HepG2 (cell line): ENCODE results near the gene CELSR2. TPM values are rescaled to one million over a fixed set of nuclear protein-coding genes. Genes with fewer than 3 reads are reported as not detected.

ENCODE experiments used
- ARID2 ChIP-seq: sonication (generic); formaldehyde crosslinking; IDR thresholded peaks from 2 replicates; pipeline ENCODE4 v1.8.1; 2022; ENCODE audit warnings: mild to moderate bottlenecking, missing genetic modification reagents, borderline replicate concordance
- ATF7 ChIP-seq, 2 experiments: fragments of 450-650 bp in 1 of 2; sonication (generic) in 1 of 2; formaldehyde crosslinking in 1 of 2; IDR thresholded peaks; 2 replicates each; pipeline versions ENCODE4 v1.4.0 to v1.6.1; 2016 to 2020; ENCODE audit warnings: antibody characterized with exemption in 1 of 2, mild to moderate bottlenecking in 1 of 2, missing genetic modification reagents in 1 of 2
- FOXM1 ChIP-seq: sonication (generic); formaldehyde crosslinking; IDR thresholded peaks from 2 replicates; pipeline ENCODE4 v1.5.0; 2020; ENCODE audit warnings: missing genetic modification reagents
- GTF3A ChIP-seq: sonication (generic); formaldehyde crosslinking; conservative IDR thresholded peaks from 2 replicates; pipeline ENCODE4 v1.4.0; 2020; ENCODE audit warnings: mild to moderate bottlenecking, missing genetic modification reagents
- HOXA5 ChIP-seq: sonication (generic); formaldehyde crosslinking; IDR thresholded peaks from 2 replicates; pipeline ENCODE4 v1.4.0; 2020; ENCODE audit warnings: missing genetic modification reagents
- KLF9 ChIP-seq: IDR thresholded peaks from 2 replicates; pipeline ENCODE4 v1.6.1; 2016; ENCODE audit warnings: low read depth
- MLLT10 ChIP-seq: sonication (generic); formaldehyde crosslinking; IDR thresholded peaks from 2 replicates; pipeline ENCODE4 v1.4.0; 2020; ENCODE audit warnings: missing genetic modification reagents
- NAIF1 ChIP-seq: sonication (generic); formaldehyde crosslinking; IDR thresholded peaks from 2 replicates; pipeline ENCODE4 v1.5.0; 2020; ENCODE audit warnings: mild to moderate bottlenecking, missing genetic modification reagents, borderline replicate concordance
- RXRB ChIP-seq: IDR thresholded peaks from 2 replicates; pipeline ENCODE4 v1.6.1; 2016; ENCODE audit warnings: borderline replicate concordance, missing genetic modification reagents, missing compliant biosample characterization
- SMARCC2 ChIP-seq: fragments of 450-650 bp; IDR thresholded peaks from 2 replicates; pipeline ENCODE4 v1.6.1; 2017; ENCODE audit warnings: antibody characterized with exemption, mild to moderate bottlenecking
- SOX5 ChIP-seq: IDR thresholded peaks from 2 replicates; pipeline ENCODE4 v1.6.1; 2016; ENCODE audit warnings: borderline replicate concordance
- ZNF644 ChIP-seq: IDR thresholded peaks from 2 replicates; pipeline ENCODE4 v1.6.1; 2016; ENCODE audit warnings: low read depth
- polyA plus RNA-seq, 8 experiments: library from polyadenylated mRNA; depleted of rRNA in 3 of 8; stranded (reverse) in 7 of 8; unstranded in 1 of 8; fragments of >200 nt; fragmentation: Illumina TruSeq in 4 of 8; extraction: Trizol in 4 of 8; gene quantifications; 2 replicates each; pipeline versions ENCODE4 v1.2.1 to v1.2.3, GENCODE V29; 2011 to 2016; ENCODE audit warnings: low read depth in 4 of 8, missing spikeins in 1 of 8, mixed read lengths in 1 of 8; ENCODE audit not compliant: insufficient read depth in 1 of 8
- total RNA-seq, 5 experiments: library from RNA; depleted of rRNA; stranded (reverse); fragments of >200 nt; fragmentation: Illumina TruSeq; extraction: Trizol; gene quantifications; 2 replicates each; pipeline ENCODE4 v1.2.3, GENCODE V29; 2016; ENCODE audit warnings: low read depth in 1 of 5
- TF ChIP-seq, protein P1 (sequence below): sonication (generic); formaldehyde crosslinking; IDR thresholded peaks from 2 replicates; pipeline ENCODE4 v1.4.0; 2020; ENCODE audit warnings: low read depth, missing genetic modification reagents
- TF ChIP-seq, protein P2 (sequence below): sonication (generic); formaldehyde crosslinking; conservative IDR thresholded peaks from 2 replicates; pipeline ENCODE4 v1.8.0; 2022; ENCODE audit warnings: mild to moderate bottlenecking, moderate library complexity, missing genetic modification reagents
- TF ChIP-seq, protein P3 (sequence below): IDR thresholded peaks from 2 replicates; pipeline ENCODE4 v1.6.1; 2012; ENCODE audit warnings: inconsistent platforms
- TF ChIP-seq, protein P4 (sequence below): sonication (generic); formaldehyde crosslinking; IDR thresholded peaks from 2 replicates; pipeline ENCODE4 v1.5.1; 2020; ENCODE audit warnings: missing genetic modification reagents, mild to moderate bottlenecking, borderline replicate concordance
- TF ChIP-seq, protein P5 (sequence below): sonication (generic); formaldehyde crosslinking; IDR thresholded peaks from 2 replicates; pipeline ENCODE4 v1.4.0; 2020; ENCODE audit warnings: mild to moderate bottlenecking, missing genetic modification reagents
- TF ChIP-seq, protein P6 (sequence below): IDR thresholded peaks from 2 replicates; pipeline ENCODE4 v1.6.1; 2016; ENCODE audit warnings: low read depth, control low read depth

CELSR2 gene
- total and polyA plus RNA-seq, 2 of the 13 experiments (the other 11 are each of a cell fraction or from before 2014, with no cell fraction given), result 4.0 to 6.6 TPM

DNA sequence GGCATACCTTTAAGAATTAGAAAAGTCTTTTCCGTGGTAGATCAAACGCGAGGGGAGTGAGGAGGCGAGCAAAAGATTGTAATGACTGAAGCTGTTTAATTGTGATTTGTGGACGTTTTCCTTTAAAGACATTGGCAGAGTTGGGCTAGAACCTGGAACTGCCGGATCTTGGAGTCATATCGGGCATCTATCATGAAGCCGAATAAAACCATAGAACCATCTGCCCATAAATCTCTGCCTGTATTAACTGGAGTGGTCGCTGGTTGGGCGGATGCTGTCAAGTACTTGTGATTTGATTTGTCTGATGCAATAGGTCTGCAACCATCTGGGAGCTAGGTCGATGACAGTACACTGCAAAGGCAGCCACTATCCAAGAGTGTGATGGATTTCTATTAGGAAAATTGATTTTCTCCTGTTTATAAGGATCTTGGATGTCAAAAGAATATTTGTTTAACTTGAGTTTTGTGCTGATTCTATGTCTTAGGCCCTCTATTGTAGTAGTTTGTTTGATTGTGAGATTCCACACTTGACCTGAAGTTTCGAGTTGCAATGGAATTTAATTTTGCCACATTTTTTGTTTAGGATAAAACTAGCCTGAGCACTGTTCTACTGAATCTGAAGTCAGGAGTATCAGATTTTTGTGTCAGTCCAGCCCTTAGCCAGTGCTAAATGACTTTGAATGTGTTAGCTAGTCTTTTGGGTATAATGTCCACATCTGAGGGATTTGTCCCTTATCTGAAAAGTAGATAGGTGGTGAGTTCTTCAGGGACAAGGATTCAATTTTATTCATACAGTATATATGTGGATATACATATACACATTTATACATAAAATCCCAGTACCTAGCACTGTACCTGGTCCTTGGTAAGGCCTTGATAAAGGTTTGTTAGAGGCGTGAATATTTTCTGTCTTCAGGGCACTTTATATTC is 34.4 kb upstream of the CELSR2 start (continued):
- TF ChIP-seq, protein P1, sequence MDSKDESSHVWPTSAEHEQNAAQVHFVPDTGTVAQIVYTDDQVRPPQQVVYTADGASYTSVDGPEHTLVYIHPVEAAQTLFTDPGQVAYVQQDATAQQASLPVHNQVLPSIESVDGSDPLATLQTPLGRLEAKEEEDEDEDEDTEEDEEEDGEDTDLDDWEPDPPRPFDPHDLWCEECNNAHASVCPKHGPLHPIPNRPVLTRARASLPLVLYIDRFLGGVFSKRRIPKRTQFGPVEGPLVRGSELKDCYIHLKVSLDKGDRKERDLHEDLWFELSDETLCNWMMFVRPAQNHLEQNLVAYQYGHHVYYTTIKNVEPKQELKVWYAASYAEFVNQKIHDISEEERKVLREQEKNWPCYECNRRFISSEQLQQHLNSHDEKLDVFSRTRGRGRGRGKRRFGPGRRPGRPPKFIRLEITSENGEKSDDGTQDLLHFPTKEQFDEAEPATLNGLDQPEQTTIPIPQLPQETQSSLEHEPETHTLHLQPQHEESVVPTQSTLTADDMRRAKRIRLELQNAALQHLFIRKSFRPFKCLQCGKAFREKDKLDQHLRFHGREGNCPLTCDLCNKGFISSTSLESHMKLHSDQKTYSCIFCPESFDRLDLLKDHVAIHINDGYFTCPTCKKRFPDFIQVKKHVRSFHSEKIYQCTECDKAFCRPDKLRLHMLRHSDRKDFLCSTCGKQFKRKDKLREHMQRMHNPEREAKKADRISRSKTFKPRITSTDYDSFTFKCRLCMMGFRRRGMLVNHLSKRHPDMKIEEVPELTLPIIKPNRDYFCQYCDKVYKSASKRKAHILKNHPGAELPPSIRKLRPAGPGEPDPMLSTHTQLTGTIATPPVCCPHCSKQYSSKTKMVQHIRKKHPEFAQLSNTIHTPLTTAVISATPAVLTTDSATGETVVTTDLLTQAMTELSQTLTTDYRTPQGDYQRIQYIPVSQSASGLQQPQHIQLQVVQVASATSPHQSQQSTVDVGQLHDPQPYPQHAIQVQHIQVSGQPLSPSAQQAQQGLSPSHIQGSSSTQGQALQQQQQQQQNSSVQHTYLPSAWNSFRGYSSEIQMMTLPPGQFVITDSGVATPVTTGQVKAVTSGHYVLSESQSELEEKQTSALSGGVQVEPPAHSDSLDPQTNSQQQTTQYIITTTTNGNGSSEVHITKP (CRISPR knock-in tag), result no peak
- TF ChIP-seq SOX5 (CRISPR knock-in tag), result 0 out of 2 replicates have a peak, but pooled peaks have one; percentile 29
- TF ChIP-seq MLLT10 (CRISPR knock-in tag), result no peak
- no peak for TF ChIP-seq KLF9 (CRISPR knock-in tag)
- no peak for TF ChIP-seq GTF3A (CRISPR knock-in tag)
- TF ChIP-seq, protein P2, sequence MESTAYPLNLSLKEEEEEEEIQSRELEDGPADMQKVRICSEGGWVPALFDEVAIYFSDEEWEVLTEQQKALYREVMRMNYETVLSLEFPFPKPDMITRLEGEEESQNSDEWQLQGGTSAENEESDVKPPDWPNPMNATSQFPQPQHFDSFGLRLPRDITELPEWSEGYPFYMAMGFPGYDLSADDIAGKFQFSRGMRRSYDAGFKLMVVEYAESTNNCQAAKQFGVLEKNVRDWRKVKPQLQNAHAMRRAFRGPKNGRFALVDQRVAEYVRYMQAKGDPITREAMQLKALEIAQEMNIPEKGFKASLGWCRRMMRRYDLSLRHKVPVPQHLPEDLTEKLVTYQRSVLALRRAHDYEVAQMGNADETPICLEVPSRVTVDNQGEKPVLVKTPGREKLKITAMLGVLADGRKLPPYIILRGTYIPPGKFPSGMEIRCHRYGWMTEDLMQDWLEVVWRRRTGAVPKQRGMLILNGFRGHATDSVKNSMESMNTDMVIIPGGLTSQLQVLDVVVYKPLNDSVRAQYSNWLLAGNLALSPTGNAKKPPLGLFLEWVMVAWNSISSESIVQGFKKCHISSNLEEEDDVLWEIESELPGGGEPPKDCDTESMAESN, result peak; percentile 49; the same call in 1 of the 2 replicates
- TF ChIP-seq, protein P3, sequence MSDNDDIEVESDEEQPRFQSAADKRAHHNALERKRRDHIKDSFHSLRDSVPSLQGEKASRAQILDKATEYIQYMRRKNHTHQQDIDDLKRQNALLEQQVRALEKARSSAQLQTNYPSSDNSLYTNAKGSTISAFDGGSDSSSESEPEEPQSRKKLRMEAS, result peak; percentile 16; the same call in 1 of the 2 replicates
- TF ChIP-seq HOXA5 (CRISPR knock-in tag), result peak; percentile 62; the same call in 1 of the 2 replicates
- TF ChIP-seq, protein P4, sequence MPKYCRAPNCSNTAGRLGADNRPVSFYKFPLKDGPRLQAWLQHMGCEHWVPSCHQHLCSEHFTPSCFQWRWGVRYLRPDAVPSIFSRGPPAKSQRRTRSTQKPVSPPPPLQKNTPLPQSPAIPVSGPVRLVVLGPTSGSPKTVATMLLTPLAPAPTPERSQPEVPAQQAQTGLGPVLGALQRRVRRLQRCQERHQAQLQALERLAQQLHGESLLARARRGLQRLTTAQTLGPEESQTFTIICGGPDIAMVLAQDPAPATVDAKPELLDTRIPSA, result no peak
- TF ChIP-seq SMARCC2, result no peak
- TF ChIP-seq ZNF644 (CRISPR knock-in tag), result 0 out of 2 replicates have a peak, but pooled peaks have one; percentile 44
- peak; percentile 47; the same call in 1 of the 2 replicates for TF ChIP-seq ARID2 (CRISPR knock-in tag)
- TF ChIP-seq ATF7 (IDR thresholded peaks at IDR 0.05), result peak; percentile 22; the same call in 1 of the 2 replicates
- TF ChIP-seq ATF7 (CRISPR knock-in tag; IDR thresholded peaks at IDR 0.05), result no peak
- peak; percentile 45; the same call in 1 of the 2 replicates for TF ChIP-seq RXRB (CRISPR knock-in tag)
- TF ChIP-seq, protein P5, sequence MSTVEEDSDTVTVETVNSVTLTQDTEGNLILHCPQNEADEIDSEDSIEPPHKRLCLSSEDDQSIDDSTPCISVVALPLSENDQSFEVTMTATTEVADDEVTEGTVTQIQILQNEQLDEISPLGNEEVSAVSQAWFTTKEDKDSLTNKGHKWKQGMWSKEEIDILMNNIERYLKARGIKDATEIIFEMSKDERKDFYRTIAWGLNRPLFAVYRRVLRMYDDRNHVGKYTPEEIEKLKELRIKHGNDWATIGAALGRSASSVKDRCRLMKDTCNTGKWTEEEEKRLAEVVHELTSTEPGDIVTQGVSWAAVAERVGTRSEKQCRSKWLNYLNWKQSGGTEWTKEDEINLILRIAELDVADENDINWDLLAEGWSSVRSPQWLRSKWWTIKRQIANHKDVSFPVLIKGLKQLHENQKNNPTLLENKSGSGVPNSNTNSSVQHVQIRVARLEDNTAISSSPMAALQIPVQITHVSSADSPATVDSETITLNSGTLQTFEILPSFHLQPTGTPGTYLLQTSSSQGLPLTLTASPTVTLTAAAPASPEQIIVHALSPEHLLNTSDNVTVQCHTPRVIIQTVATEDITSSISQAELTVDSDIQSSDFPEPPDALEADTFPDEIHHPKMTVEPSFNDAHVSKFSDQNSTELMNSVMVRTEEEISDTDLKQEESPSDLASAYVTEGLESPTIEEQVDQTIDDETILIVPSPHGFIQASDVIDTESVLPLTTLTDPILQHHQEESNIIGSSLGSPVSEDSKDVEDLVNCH (CRISPR knock-in tag), result no peak
- no peak for TF ChIP-seq NAIF1
- TF ChIP-seq FOXM1 (CRISPR knock-in tag), result no peak
- TF ChIP-seq, protein P6, sequence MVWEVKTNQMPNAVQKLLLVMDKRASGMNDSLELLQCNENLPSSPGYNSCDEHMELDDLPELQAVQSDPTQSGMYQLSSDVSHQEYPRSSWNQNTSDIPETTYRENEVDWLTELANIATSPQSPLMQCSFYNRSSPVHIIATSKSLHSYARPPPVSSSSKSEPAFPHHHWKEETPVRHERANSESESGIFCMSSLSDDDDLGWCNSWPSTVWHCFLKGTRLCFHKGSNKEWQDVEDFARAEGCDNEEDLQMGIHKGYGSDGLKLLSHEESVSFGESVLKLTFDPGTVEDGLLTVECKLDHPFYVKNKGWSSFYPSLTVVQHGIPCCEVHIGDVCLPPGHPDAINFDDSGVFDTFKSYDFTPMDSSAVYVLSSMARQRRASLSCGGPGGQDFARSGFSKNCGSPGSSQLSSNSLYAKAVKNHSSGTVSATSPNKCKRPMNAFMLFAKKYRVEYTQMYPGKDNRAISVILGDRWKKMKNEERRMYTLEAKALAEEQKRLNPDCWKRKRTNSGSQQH (CRISPR knock-in tag), result peak; percentile 80; the same call in 1 of the 2 replicates
